Neuronal stem cell (in vitro differentiated cells): ENCODE results near the gene MIS18BP1.

Source experiments
- DNase-seq: peaks from one replicate; pipeline ENCODE4 v3.0.0-alpha.2; 2013; ENCODE audit warnings: low spot score
- H2AFZ ChIP-seq: one replicate; pipeline ENCODE4 v1.6.1; 2013; ENCODE audit warnings: mild to moderate bottlenecking, low read length, inconsistent platforms
- H2AK5ac ChIP-seq: 2 replicates; pipeline ENCODE4 v1.6.1; 2013; ENCODE audit warnings: low read depth, mild to moderate bottlenecking, inconsistent platforms, low read length, moderate library complexity, mixed read lengths
- H2BK120ac ChIP-seq: 2 replicates; pipeline ENCODE4 v1.6.1; 2013; ENCODE audit warnings: low read depth, mild to moderate bottlenecking, inconsistent platforms, low read length, moderate library complexity, mixed read lengths
- H2BK12ac ChIP-seq: one replicate; pipeline ENCODE4 v1.6.1; 2013; ENCODE audit warnings: low read length, inconsistent platforms
- H2BK15ac ChIP-seq: 2 replicates; pipeline ENCODE4 v1.6.1; 2013; ENCODE audit warnings: mild to moderate bottlenecking, low read length, inconsistent platforms, mixed read lengths
- H2BK5ac ChIP-seq: one replicate; pipeline ENCODE4 v1.6.1; 2013; ENCODE audit warnings: inconsistent platforms, mild to moderate bottlenecking, low read length, moderate library complexity
- H3K14ac ChIP-seq: one replicate; pipeline ENCODE4 v1.6.1; 2013; ENCODE audit warnings: low read length, inconsistent platforms
- H3K18ac ChIP-seq: 2 replicates; pipeline ENCODE4 v1.6.1; 2013; ENCODE audit warnings: low read length, inconsistent platforms
- H3K23ac ChIP-seq: 2 replicates; pipeline ENCODE4 v1.6.1; 2013; ENCODE audit warnings: low read depth, mild to moderate bottlenecking, mixed read lengths, low read length, inconsistent platforms; ENCODE audit not compliant: poor library complexity
- H3K27ac ChIP-seq: replicated peaks from 3 replicates; pipeline ENCODE4 v1.5.1; 2013; ENCODE audit warnings: low read length, inconsistent platforms
- H3K27me3 ChIP-seq, 3 experiments: 2 replicates each; pipeline ENCODE4 v1.6.1; 2013; ENCODE audit warnings: low read length in 3 of 3, mild to moderate bottlenecking in 2 of 3, inconsistent platforms in 1 of 3, low read depth in 1 of 3, mixed read lengths in 1 of 3, moderate library complexity in 1 of 3; ENCODE audit not compliant: control insufficient read depth in 3 of 3, insufficient read depth in 3 of 3
- H3K36me3 ChIP-seq, 2 donors: replicated peaks in 1 of 2; 2 replicates each; pipeline ENCODE4 v1.6.1; 2013; ENCODE audit warnings: low read length in 2 of 2; ENCODE audit not compliant: control insufficient read depth in 2 of 2, insufficient read depth in 2 of 2
- H3K4ac ChIP-seq: 2 replicates; pipeline ENCODE4 v1.6.1; 2013; ENCODE audit warnings: inconsistent platforms, mild to moderate bottlenecking, low read length, moderate library complexity
- H3K4me1 ChIP-seq, 2 donors: 1 replicate in 1 of 2; 2 replicates in 1 of 2; pipeline ENCODE4 v1.6.1; 2013; ENCODE audit warnings: low read length in 2 of 2, low read depth in 1 of 2; ENCODE audit not compliant: control insufficient read depth in 2 of 2, insufficient read depth in 1 of 2
- H3K4me2 ChIP-seq: one replicate; pipeline ENCODE4 v1.6.1; 2013; ENCODE audit warnings: mild to moderate bottlenecking, low read length, inconsistent platforms; ENCODE audit not compliant: insufficient read depth, poor library complexity, severe bottlenecking
- H3K4me3 ChIP-seq, 2 donors: 2 replicates each; pipeline ENCODE4 v1.5.1; 2013; ENCODE audit warnings: low read length in 2 of 2, mild to moderate bottlenecking in 2 of 2, inconsistent platforms in 1 of 2, moderate library complexity in 1 of 2
- H3K79me1 ChIP-seq: one replicate; pipeline ENCODE4 v1.6.1; 2013; ENCODE audit warnings: low read depth, mild to moderate bottlenecking, inconsistent platforms, low read length, moderate library complexity
- H3K9ac ChIP-seq: one replicate; pipeline ENCODE4 v1.6.1; 2013; ENCODE audit warnings: mild to moderate bottlenecking, low read depth, low read length, inconsistent platforms; ENCODE audit not compliant: poor library complexity
- H3K9me3 ChIP-seq, 2 donors: replicated peaks in 1 of 2; 2 replicates each; pipeline versions ENCODE3 to v1.6.1; 2013; ENCODE audit warnings: low read length in 2 of 2, mild to moderate bottlenecking in 2 of 2, inconsistent platforms in 1 of 2, low read depth in 1 of 2, mixed read lengths in 1 of 2, moderate library complexity in 1 of 2; ENCODE audit not compliant: control insufficient read depth in 2 of 2, insufficient read depth in 1 of 2
- H4K8ac ChIP-seq: one replicate; pipeline ENCODE4 v1.6.1; 2013; ENCODE audit warnings: low read depth, mild to moderate bottlenecking, inconsistent platforms, low read length, moderate library complexity
- H4K91ac ChIP-seq: one replicate; pipeline ENCODE4 v1.6.1; 2013; ENCODE audit warnings: low read length, low read depth, mild to moderate bottlenecking, inconsistent platforms; ENCODE audit not compliant: poor library complexity
- WGBS, 2 donors: extraction: QIAGEN DNeasy Blood & Tissue Kit; methylation state at CpG; one replicate each; pipeline ENCODE4 v1.1.7; 2013; ENCODE audit warnings: missing lambda C conversion rate in 2 of 2, mixed read lengths in 1 of 2; ENCODE audit not compliant: insufficient read length in 2 of 2, insufficient replicate concordance in 1 of 2; ENCODE audit errors: extremely low coverage in 2 of 2; 5-methylcytosine and 5-hydroxymethylcytosine counted together

Gene MIS18BP1

GRCh38 chr14:45252366-45253069 is 484 bp downstream of the MIS18BP1 start:
- H3K36me3 ChIP-seq: peaks cover 0 to 4% of the 10 kb centered on the region in 2 donors
- WGBS, 2 donors: no CpG with 5 or more reads among the region's 26 CpGs
- H4K91ac ChIP-seq: no peak overlapping the region
- H2BK15ac ChIP-seq: no peak overlapping the region
- H3K14ac ChIP-seq: peak overlapping the region; percentile 94
- H3K4me2 ChIP-seq: peak overlapping the region; percentile 40
- H2BK120ac ChIP-seq: no peak overlapping the region
- peak overlapping the region; percentile 61 for H3K27ac ChIP-seq
- H2AFZ ChIP-seq: peak overlapping the region; percentile 93
- H3K79me1 ChIP-seq: no peaks in the 10 kb centered on the region
- no peak for DNase-seq
- H3K23ac ChIP-seq: peak overlapping the region; percentile 58
- H3K9me3 ChIP-seq: peaks cover 4 to 19% of the 10 kb centered on the region in 2 donors
- H3K18ac ChIP-seq: peak overlapping the region; percentile 99
- no peak overlapping the region for H2BK12ac ChIP-seq
- no peak overlapping the region for H2BK5ac ChIP-seq
- H3K27me3 ChIP-seq: no peaks in the 10 kb centered on the region
- no peak overlapping the region for H3K9ac ChIP-seq
- H2AK5ac ChIP-seq: no peak overlapping the region
- no peak overlapping the region for H3K4ac ChIP-seq
- H4K8ac ChIP-seq: no peak overlapping the region
- no peaks in the 10 kb centered on the region for H3K4me1 ChIP-seq
- H3K4me3 ChIP-seq: peak overlapping the region; percentile 79 to 89

GRCh38 chr14:45251912-45252311 is 1.1 kb downstream of the MIS18BP1 start:
- no peak overlapping the region for H3K18ac ChIP-seq
- peak overlapping the region; percentile 41 for H3K4me2 ChIP-seq
- no peak overlapping the region for H2BK120ac ChIP-seq
- H3K27me3 ChIP-seq: no peaks in the 10 kb centered on the region
- H3K27ac ChIP-seq: no peak overlapping the region
- H3K4ac ChIP-seq: no peak overlapping the region
- no peak overlapping the region for H2AFZ ChIP-seq
- H3K9me3 ChIP-seq: peaks cover 4 to 19% of the 10 kb centered on the region in 2 donors
- no peak overlapping the region for H2BK15ac ChIP-seq
- H3K79me1 ChIP-seq: no peaks in the 10 kb centered on the region
- no peak overlapping the region for H4K8ac ChIP-seq
- H2BK5ac ChIP-seq: no peak overlapping the region
- no CpG with 5 or more reads among the region's 5 CpGs for WGBS, 2 donors
- H3K36me3 ChIP-seq: peaks cover 0 to 9% of the 10 kb centered on the region in 2 donors
- H3K9ac ChIP-seq: no peak overlapping the region
- no peak overlapping the region for H2BK12ac ChIP-seq
- peak overlapping the region in 1 of 2 donors; percentile 79 for H3K4me3 ChIP-seq
- H3K23ac ChIP-seq: no peak overlapping the region
- no peak overlapping the region for H4K91ac ChIP-seq
- no peak overlapping the region for H3K14ac ChIP-seq
- DNase-seq: no peak
- no peak overlapping the region for H2AK5ac ChIP-seq
- H3K4me1 ChIP-seq: no peaks in the 10 kb centered on the region

GRCh38 chr14:45249856-45250575 is 3.0 kb downstream of the MIS18BP1 start:
- no peak overlapping the region for H3K4me2 ChIP-seq
- H4K8ac ChIP-seq: no peak overlapping the region
- H3K18ac ChIP-seq: no peak overlapping the region
- no peak overlapping the region for H2BK5ac ChIP-seq
- no peak overlapping the region for H4K91ac ChIP-seq
- peaks cover 0 to 22% of the 10 kb centered on the region in 2 donors for H3K36me3 ChIP-seq
- H2AFZ ChIP-seq: no peak overlapping the region
- no peak overlapping the region for H2AK5ac ChIP-seq
- H2BK15ac ChIP-seq: no peak overlapping the region
- H3K4me1 ChIP-seq: no peaks in the 10 kb centered on the region
- DNase-seq: no peak
- no peak overlapping the region for H2BK120ac ChIP-seq
- H3K27me3 ChIP-seq: no peaks in the 10 kb centered on the region
- H3K79me1 ChIP-seq: no peaks in the 10 kb centered on the region
- no peak overlapping the region for H3K4ac ChIP-seq
- H3K14ac ChIP-seq: no peak overlapping the region
- H3K23ac ChIP-seq: no peak overlapping the region
- H3K9me3 ChIP-seq: peaks cover 4 to 19% of the 10 kb centered on the region in 2 donors
- no peak overlapping the region for H3K9ac ChIP-seq
- H2BK12ac ChIP-seq: no peak overlapping the region
- H3K27ac ChIP-seq: no peak overlapping the region
- no peak overlapping the region for H3K4me3 ChIP-seq
- no CpG with 5 or more reads among the region's 5 CpGs for WGBS, 2 donors

GRCh38 chr14:45247427-45247826 is 5.6 kb downstream of the MIS18BP1 start:
- Histone ChIP-seq H3K9me3 (peaks cover 0 to 13% of the 10 kb centered on the region in 2 donors), H3K36me3 (peaks cover 0 to 24% of the 10 kb centered on the region in 2 donors), H3K18ac (no peak overlapping the region), H3K27ac (no peak overlapping the region), H2BK120ac (no peak overlapping the region), H2BK12ac (no peak overlapping the region), H3K14ac (no peak overlapping the region), H3K4me3 (no peak overlapping the region), H3K79me1 (no peaks in the 10 kb centered on the region), H4K91ac (no peak overlapping the region), H3K4ac (no peak overlapping the region), H3K9ac (no peak overlapping the region), H2BK15ac (no peak overlapping the region), H2BK5ac (no peak overlapping the region), H4K8ac (no peak overlapping the region), H3K4me2 (no peak overlapping the region), H2AFZ (no peak overlapping the region), H3K23ac (no peak overlapping the region), H3K4me1 (no peaks in the 10 kb centered on the region), H2AK5ac (no peak overlapping the region), H3K27me3 (no peaks in the 10 kb centered on the region)
- no CpG with 5 or more reads among the region's 1 CpG for WGBS, 2 donors
- DNase-seq: no peak
